Progenitor cell of endocrine pancreas (in vitro differentiated cells): Measurements from ENCODE around the gene PFKL. TPM values are rescaled to one million over a fixed set of nuclear protein-coding genes. Genes with fewer than 3 reads are reported as not detected.
"Not testable (repeated sequence)": the region's sequence is repeated elsewhere in the genome, so short reads cannot be mapped to it uniquely, and the experiment has no call there.

Experiments
- DNase-seq: peaks from one replicate; pipeline ENCODE4 v3.0.0; 2021; ENCODE audit warnings: low spot score; ENCODE audit not compliant: unreplicated experiment
- H3K27ac Mint-ChIP-seq: 2 replicates; pipeline ENCODE4 v1.8.0; 2021; ENCODE audit warnings: mild to moderate bottlenecking, moderate library complexity, mixed read lengths
- H3K27me3 Mint-ChIP-seq: 2 replicates; pipeline ENCODE4 v1.8.0; 2021; ENCODE audit warnings: mixed read lengths
- H3K36me3 Mint-ChIP-seq: 2 replicates; pipeline ENCODE4 v1.8.0; 2022; ENCODE audit warnings: mixed read lengths; ENCODE audit not compliant: insufficient read depth
- H3K4me1 Mint-ChIP-seq: 2 replicates; pipeline ENCODE4 v1.8.0; 2021; ENCODE audit warnings: low read depth, mixed read lengths
- H3K4me3 Mint-ChIP-seq: 2 replicates; pipeline ENCODE4 v1.8.0; 2021; ENCODE audit warnings: low read depth, mild to moderate bottlenecking, moderate library complexity, mixed read lengths
- H3K9me3 Mint-ChIP-seq: 2 replicates; pipeline ENCODE4 v1.8.0; 2021; ENCODE audit warnings: low read depth, mixed read lengths
- CTCF ChIP-seq: fragments of 200-600 bp; sonication (generic); IDR thresholded peaks from one replicate; pipeline ENCODE4 v1.5.0; 2021; ENCODE audit warnings: antibody characterized with exemption, mild to moderate bottlenecking; ENCODE audit not compliant: unreplicated experiment
- total RNA-seq: library from RNA; stranded (reverse); gene quantifications from 2 replicates; pipeline ENCODE4 v1.2.1, GENCODE V29; 2021

PFKL gene
- total RNA-seq, 1 donor from 2014 or later = 132 TPM

GRCh38 chr21:44335266-44336059 lies 35.6 kb downstream of the PFKL start:
- no peak for DNase-seq
- Mint-ChIP-seq H3K27me3 (no peaks in the 10 kb centered on the region), H3K27ac (no peak overlapping the region), H3K9me3 (no peaks in the 10 kb centered on the region), H3K36me3 (peaks cover 1% of the 10 kb centered on the region), H3K4me1 (peaks cover 12% of the 10 kb centered on the region), H3K4me3 (no peak overlapping the region)
- no peak for TF ChIP-seq CTCF

DNA sequence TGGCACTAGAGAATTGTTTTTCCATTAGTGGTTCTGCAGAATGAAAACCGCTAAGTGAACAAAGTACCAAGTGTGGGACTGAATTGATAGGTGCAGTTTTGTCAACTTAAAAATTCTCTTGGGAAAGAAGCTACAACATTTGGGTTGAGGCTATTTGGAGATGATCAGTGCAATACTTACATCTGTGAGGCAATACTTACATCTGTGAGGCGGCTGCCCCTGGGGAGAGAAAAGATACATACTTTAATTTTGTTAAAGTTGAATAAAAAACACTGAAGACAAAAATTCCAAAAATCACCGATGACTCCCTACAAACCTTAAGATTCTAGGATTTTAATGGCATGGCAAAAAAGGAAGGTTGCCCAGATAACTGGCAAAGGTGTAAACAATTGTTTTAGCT lies 37.6 kb downstream of the PFKL start:
- TF ChIP-seq CTCF = no peak
- peaks cover 19% of the 10 kb centered on the region for H3K4me1 Mint-ChIP-seq
- peak overlapping the region; percentile 73 for H3K4me3 Mint-ChIP-seq
- peaks cover 1% of the 10 kb centered on the region for H3K36me3 Mint-ChIP-seq
- H3K27me3 Mint-ChIP-seq = no peaks in the 10 kb centered on the region
- H3K9me3 Mint-ChIP-seq = no peaks in the 10 kb centered on the region
- peak overlapping the region; percentile 90 for H3K27ac Mint-ChIP-seq
- no peak for DNase-seq

- peaks cover 19% of the 10 kb centered on the region for H3K4me1 Mint-ChIP-seq
- H3K36me3 Mint-ChIP-seq = no peaks in the 10 kb centered on the region
- no peaks in the 10 kb centered on the region for H3K9me3 Mint-ChIP-seq
- H3K4me3 Mint-ChIP-seq = peak overlapping the region; percentile 73
- H3K27me3 Mint-ChIP-seq = no peaks in the 10 kb centered on the region
- H3K27ac Mint-ChIP-seq = peak overlapping the region; percentile 90
- TF ChIP-seq CTCF = peak; percentile 44
- DNase-seq = peak; percentile 53
Observed at GRCh38 chr21:44337941-44338895, 38.4 kb downstream of the PFKL start.

- TF ChIP-seq CTCF = no peak
- H3K27ac Mint-ChIP-seq = peak within 1 kb of the TSS; percentile 95
- H3K27me3 Mint-ChIP-seq = no peaks in the 10 kb centered on the region
- DNase-seq = peak; percentile 90
- no peaks in the 10 kb centered on the region for H3K36me3 Mint-ChIP-seq
- H3K9me3 Mint-ChIP-seq = no peaks in the 10 kb centered on the region
- H3K4me1 Mint-ChIP-seq = peaks cover 19% of the 10 kb centered on the region
- peak within 1 kb of the TSS; percentile 76 for H3K4me3 Mint-ChIP-seq
Observed at GRCh38 chr21:44338971-44339910, 39.4 kb downstream of the PFKL start, which contains the start of gene CFAP410. Gene CFAP410 (minus strand): TSS chr21:44339390. CDS start chr21:44339194, 196 bp downstream.

- H3K27me3 Mint-ChIP-seq, DNase-seq, H3K9me3 Mint-ChIP-seq, H3K4me3 Mint-ChIP-seq, H3K36me3 Mint-ChIP-seq: not testable (repeated sequence)
- Mint-ChIP-seq H3K27ac (peak overlapping the region; percentile 49), H3K4me1 (peaks cover 19% of the 10 kb centered on the region)
Observed at GRCh38 chr21:44341726-44342458, 42.0 kb downstream of the PFKL start.

DNA sequence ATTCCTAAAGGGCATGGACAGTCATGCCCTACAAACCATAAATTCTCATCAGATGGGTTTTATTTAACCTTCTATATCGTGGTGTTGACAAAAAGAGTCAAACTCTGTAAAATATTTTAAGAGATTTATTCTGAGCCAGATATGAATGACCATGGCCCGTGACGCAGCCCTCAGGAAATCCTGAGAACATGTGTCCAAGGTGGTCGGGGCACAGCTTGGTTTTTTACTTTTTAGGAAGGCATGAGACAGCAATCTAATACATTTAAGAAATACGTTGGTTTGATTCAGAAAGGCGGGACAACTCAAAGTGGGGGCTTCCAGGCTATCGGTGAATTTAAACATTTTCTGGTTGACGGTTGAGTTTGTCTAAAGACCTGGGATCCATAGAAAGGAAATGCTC lies 43.1 kb downstream of the PFKL start:
- H3K27ac Mint-ChIP-seq, H3K27me3 Mint-ChIP-seq, H3K36me3 Mint-ChIP-seq, DNase-seq, H3K9me3 Mint-ChIP-seq, H3K4me3 Mint-ChIP-seq: not testable (repeated sequence)
- H3K4me1 Mint-ChIP-seq = peaks cover 13% of the 10 kb centered on the region
